Measurements from ENCODE around the gene EMC1.

The EMC1 gene

GRCh38 chr1:19199969-19200604, 51.2 kb downstream of the EMC1 start:
- TF ChIP-seq, protein P1, sequence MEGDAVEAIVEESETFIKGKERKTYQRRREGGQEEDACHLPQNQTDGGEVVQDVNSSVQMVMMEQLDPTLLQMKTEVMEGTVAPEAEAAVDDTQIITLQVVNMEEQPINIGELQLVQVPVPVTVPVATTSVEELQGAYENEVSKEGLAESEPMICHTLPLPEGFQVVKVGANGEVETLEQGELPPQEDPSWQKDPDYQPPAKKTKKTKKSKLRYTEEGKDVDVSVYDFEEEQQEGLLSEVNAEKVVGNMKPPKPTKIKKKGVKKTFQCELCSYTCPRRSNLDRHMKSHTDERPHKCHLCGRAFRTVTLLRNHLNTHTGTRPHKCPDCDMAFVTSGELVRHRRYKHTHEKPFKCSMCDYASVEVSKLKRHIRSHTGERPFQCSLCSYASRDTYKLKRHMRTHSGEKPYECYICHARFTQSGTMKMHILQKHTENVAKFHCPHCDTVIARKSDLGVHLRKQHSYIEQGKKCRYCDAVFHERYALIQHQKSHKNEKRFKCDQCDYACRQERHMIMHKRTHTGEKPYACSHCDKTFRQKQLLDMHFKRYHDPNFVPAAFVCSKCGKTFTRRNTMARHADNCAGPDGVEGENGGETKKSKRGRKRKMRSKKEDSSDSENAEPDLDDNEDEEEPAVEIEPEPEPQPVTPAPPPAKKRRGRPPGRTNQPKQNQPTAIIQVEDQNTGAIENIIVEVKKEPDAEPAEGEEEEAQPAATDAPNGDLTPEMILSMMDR (IDR thresholded peaks at IDR 0.05): no peak
- no peak for TF ChIP-seq ZFX (IDR thresholded peaks at IDR 0.05; ENCODE audit: borderline replicate concordance)
- H3K27ac ChIP-seq: no peak overlapping the region

GRCh38 chr1:19199329-19199968, 51.9 kb downstream of the EMC1 start:
- H3K27ac ChIP-seq: no peak overlapping the region
- TF ChIP-seq, protein P1 (IDR thresholded peaks at IDR 0.05): no peak
- TF ChIP-seq ZFX (IDR thresholded peaks at IDR 0.05; ENCODE audit: borderline replicate concordance): no peak

- TF ChIP-seq, protein P1 (IDR thresholded peaks at IDR 0.05): no peak
- TF ChIP-seq ZFX (IDR thresholded peaks at IDR 0.05; ENCODE audit: borderline replicate concordance): no peak
- no peak overlapping the region for H3K27ac ChIP-seq
Measured at GRCh38 chr1:19198820-19199219, 52.5 kb downstream of the EMC1 start.

DNA sequence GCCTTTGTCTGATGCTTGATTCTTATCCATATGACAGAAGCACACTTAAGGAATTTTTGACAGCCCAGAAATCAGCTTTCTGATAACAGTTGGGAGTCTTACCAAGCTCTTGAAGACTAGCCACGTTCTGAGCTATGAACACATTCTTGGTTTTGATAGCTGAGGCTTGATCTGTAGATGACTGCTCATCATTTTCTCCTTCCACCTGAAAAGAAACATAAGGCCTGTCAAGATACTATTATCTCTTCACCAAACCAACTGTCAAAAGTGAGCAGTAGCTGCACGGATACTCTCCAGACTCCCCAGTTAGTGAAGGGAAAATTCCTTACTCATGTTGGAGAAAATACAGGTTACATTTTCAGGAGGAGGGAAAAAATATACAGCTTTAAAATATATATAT, 53.5 kb downstream of the EMC1 start:
- no peak for TF ChIP-seq ZFX (IDR thresholded peaks at IDR 0.05; ENCODE audit: borderline replicate concordance)
- TF ChIP-seq, protein P1 (IDR thresholded peaks at IDR 0.05): no peak
- H3K27ac ChIP-seq: no peak overlapping the region

GRCh38 chr1:19196331-19196730, 55.0 kb downstream of the EMC1 start:
- H3K27ac ChIP-seq: no peak overlapping the region
- TF ChIP-seq, protein P1 (IDR thresholded peaks at IDR 0.05): no peak
- TF ChIP-seq ZFX (IDR thresholded peaks at IDR 0.05; ENCODE audit: borderline replicate concordance): no peak

GRCh38 chr1:19193004-19193403, 58.3 kb downstream of the EMC1 start:
- no peak for TF ChIP-seq ZFX (IDR thresholded peaks at IDR 0.05; ENCODE audit: borderline replicate concordance)
- TF ChIP-seq, protein P1 (IDR thresholded peaks at IDR 0.05): no peak

DNA sequence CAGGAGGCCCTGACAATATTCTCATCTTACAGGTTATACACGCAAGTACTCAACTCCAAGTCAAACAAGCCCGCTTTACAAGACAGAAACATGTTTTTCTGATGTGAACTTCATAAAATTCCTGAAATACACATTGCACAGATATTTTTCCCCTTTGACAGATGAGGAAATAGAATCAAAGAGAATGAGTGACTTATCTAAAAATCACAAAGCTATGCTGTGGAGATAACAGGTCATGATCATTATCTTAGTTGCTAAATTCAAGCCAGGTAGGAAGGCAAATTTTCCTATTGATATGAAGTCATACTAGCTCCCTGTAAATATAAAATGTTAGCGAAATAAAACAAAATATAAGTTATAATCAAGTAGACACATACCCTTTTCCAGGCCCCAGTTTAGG, 59.5 kb downstream of the EMC1 start:
- TF ChIP-seq, protein P1 (IDR thresholded peaks at IDR 0.05): no peak
- H3K27ac ChIP-seq: no peak overlapping the region

More at GRCh38 chr1:19193004-19193403, 58.3 kb downstream of the EMC1 start:
- H3K27ac ChIP-seq: no peak overlapping the region
